HAP-1 (cell line): Measurements from ENCODE around the gene PTCD1.
A peak's percentile ranks its signal among the peaks of the same experiment; 100 is the strongest.
"Not testable (repeated sequence)": the region's sequence is repeated elsewhere in the genome, so short reads cannot be mapped to it uniquely, and the experiment has no call there.

Experiments
- DNase-seq, 2 experiments: peaks; one replicate each; pipeline ENCODE4 v3.0.0-alpha.2; 2016 to 2020; ENCODE audit warnings: low spot score in 2 of 2
- H3K27me3 ChIP-seq: fragments of 250-450 bp; sonication (Bioruptor Pico); 2 replicates; pipeline ENCODE4 v1.5.1; 2020; ENCODE audit warnings: low read depth, mild to moderate bottlenecking, moderate library complexity
- H3K36me3 ChIP-seq: fragments of 250-450 bp; sonication (Bioruptor Pico); replicated peaks from 2 replicates; pipeline ENCODE4 v1.5.1; 2020; ENCODE audit warnings: mild to moderate bottlenecking
- H3K4me1 ChIP-seq: fragments of 250-450 bp; sonication (Bioruptor Pico); 2 replicates; pipeline ENCODE4 v1.5.1; 2020; ENCODE audit warnings: mild to moderate bottlenecking
- H3K4me3 ChIP-seq: fragments of 250-450 bp; sonication (Bioruptor Pico); 2 replicates; pipeline ENCODE4 v1.5.1; 2020; ENCODE audit warnings: mild to moderate bottlenecking, moderate library complexity
- H3K9me3 ChIP-seq: fragments of 250-450 bp; sonication (Bioruptor Pico); 2 replicates; pipeline ENCODE4 v1.5.1; 2020; ENCODE audit warnings: mild to moderate bottlenecking, moderate library complexity
- in situ Hi-C: fragments of 300-500 bp; cut with MboI; formaldehyde crosslinking; loops from 3 replicates; pipeline ENCODE4 v1.14.3; 2020; ENCODE audit warnings: low sequenced_read_pairs, inconsistent platforms, mixed read lengths

Gene PTCD1

GRCh38 chr7:99395616-99396327 is 42.8 kb downstream of the PTCD1 start:
- no peaks in the 10 kb centered on the region for H3K4me1 ChIP-seq
- no peak overlapping the region for H3K4me3 ChIP-seq
- H3K36me3 ChIP-seq, result peaks cover 88% of the 10 kb centered on the region
- H3K27me3 ChIP-seq, result no peaks in the 10 kb centered on the region
- no peaks in the 10 kb centered on the region for H3K9me3 ChIP-seq
- in situ Hi-C loops, result no loop called here
- DNase-seq, result no peak

GRCh38 chr7:99394188-99394502 is 44.5 kb downstream of the PTCD1 start:
- H3K9me3 ChIP-seq, result no peaks in the 10 kb centered on the region
- no peaks in the 10 kb centered on the region for H3K27me3 ChIP-seq
- no peaks in the 10 kb centered on the region for H3K4me1 ChIP-seq
- DNase-seq, result no peak
- in situ Hi-C loops, result no loop called here
- H3K4me3 ChIP-seq, result no peak overlapping the region
- H3K36me3 ChIP-seq, result peaks cover 82% of the 10 kb centered on the region

DNA sequence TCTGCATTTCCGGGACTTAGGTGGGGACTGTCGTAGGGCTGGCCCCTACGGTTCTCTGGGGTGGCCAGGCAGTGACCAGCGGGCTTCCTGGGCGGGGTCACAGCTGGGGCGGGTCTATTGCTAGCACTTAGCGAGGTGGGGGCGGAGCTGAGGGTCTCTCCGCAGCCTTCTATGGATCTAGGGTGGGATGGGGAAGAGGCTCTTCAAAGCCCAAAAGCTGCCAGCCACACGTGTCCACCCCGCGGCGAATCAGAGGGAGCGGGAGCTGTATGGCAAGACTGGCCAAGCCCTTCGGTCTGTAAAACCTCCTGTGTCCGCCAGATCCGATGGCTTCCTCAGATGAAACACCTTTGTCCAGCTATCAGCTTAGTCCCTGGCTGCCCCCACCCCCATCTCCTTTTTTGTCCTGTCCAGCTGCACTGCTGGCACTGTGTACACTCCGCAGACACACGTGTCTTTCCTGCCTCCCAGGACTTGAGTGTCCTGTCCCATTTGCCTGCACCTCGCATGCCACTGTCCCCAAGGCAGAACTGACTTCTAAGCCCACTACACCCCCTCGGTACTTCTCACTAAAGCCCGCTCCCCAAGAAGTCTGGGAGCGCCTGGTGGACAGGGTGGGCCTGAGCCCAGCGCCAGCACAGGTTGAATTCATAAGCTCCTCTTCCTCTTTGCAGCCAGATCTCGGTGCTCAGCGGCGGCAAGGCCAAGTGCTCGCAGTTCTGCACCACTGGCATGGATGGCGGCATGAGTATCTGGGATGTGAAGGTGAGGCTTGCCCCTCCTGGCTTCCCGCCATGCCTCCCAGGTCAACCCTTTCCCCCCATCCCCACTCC is 45.0 kb downstream of the PTCD1 start:
- DNase-seq, result no peak
- no peaks in the 10 kb centered on the region for H3K9me3 ChIP-seq
- peaks cover 76% of the 10 kb centered on the region for H3K36me3 ChIP-seq
- H3K4me1 ChIP-seq, result no peaks in the 10 kb centered on the region
- H3K4me3 ChIP-seq, result no peak overlapping the region
- no peaks in the 10 kb centered on the region for H3K27me3 ChIP-seq
- in situ Hi-C loops, result no loop called here

GRCh38 chr7:99392659-99393354 is 45.8 kb downstream of the PTCD1 start:
- Histone ChIP-seq H3K4me1 (no peaks in the 10 kb centered on the region), H3K27me3 (no peaks in the 10 kb centered on the region), H3K36me3 (peaks cover 76% of the 10 kb centered on the region), H3K9me3 (no peaks in the 10 kb centered on the region), H3K4me3 (no peak overlapping the region)
- in situ Hi-C loops, result no loop called here
- no peak for DNase-seq

DNA sequence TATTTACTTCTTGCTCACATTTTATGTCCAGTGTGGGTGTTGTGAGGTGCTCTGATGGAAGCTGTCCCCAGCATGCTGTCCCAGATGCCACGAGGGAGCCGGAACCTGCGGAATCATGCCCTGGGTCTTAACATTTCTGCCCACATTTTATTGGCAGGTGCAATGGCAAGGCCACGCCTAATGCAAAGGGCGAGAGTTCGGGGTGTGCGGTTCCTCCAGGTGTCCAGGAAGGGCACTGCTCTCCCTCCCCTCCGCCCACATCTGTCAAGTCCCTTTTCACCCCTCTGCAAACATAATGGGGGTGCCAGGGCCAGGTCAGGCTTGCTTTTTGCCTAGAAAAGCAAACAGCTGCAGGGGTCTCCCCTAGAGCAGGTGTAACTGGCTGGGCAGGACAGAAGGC is 46.6 kb downstream of the PTCD1 start:
- Histone ChIP-seq H3K36me3 (peaks cover 68% of the 10 kb centered on the region), H3K4me3 (no peak overlapping the region), H3K27me3 (no peaks in the 10 kb centered on the region), H3K9me3 (no peaks in the 10 kb centered on the region), H3K4me1 (no peaks in the 10 kb centered on the region)
- DNase-seq, result no peak
- in situ Hi-C loops, result no loop called here

DNA sequence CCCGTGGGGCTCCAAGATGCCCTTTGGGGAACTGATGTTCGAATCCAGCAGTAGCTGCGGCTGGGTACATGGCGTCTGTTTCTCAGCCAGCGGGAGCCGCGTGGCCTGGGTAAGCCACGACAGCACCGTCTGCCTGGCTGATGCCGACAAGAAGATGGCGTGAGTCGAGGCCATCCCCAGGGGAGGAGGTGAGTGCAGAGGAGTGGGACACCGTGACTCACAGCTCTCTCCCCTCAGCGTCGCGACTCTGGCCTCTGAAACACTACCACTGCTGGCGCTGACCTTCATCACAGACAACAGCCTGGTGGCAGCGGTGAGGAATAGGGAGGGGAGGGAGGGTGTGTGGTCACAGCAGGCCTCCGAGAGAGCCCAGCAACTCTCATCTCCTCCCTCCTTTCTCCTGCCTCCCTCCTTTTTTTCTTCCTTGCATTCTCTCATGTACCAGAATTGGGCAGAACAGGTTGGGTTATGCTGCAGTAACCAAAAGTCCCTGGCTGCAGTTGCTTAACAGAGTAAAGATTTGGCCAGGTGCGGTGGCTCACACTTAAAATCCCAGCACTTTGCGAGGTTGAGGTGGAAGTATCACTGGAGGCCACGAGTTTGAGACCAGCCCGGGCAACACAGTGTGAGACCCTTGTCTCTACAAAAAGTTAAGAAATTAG is 47.5 kb downstream of the PTCD1 start:
- Histone ChIP-seq H3K9me3 (no peaks in the 10 kb centered on the region), H3K4me3 (no peak overlapping the region), H3K4me1 (no peaks in the 10 kb centered on the region), H3K36me3 (peaks cover 67% of the 10 kb centered on the region), H3K27me3 (no peaks in the 10 kb centered on the region)
- in situ Hi-C loops, result no loop called here
- DNase-seq, result no peak

GRCh38 chr7:99389772-99390171 is 48.8 kb downstream of the PTCD1 start:
- Histone ChIP-seq H3K27me3 (no peaks in the 10 kb centered on the region), H3K36me3 (peaks cover 54% of the 10 kb centered on the region), H3K4me1 (no peaks in the 10 kb centered on the region), H3K4me3 (no peak overlapping the region), H3K9me3 (no peaks in the 10 kb centered on the region)
- no peak for DNase-seq
- in situ Hi-C loops, result no loop called here

DNA sequence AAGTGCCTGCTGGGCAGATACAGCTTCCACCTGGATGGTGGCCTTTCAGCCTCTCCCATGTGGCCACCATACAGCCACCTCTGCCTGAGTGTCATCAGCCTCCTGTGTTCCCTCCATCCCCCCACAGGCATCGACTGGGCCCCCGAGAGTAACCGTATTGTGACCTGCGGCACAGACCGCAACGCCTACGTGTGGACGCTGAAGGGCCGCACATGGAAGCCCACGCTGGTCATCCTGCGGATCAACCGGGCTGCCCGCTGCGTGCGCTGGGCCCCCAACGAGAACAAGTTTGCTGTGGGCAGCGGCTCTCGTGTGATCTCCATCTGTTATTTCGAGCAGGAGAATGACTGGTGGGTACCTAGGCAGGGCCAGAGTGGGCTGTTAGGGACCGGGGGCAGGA is 50.7 kb downstream of the PTCD1 start:
- Histone ChIP-seq H3K4me3 (no peak overlapping the region), H3K9me3 (no peaks in the 10 kb centered on the region), H3K36me3 (peaks cover 41% of the 10 kb centered on the region), H3K4me1 (no peaks in the 10 kb centered on the region), H3K27me3 (no peaks in the 10 kb centered on the region)
- no peak for DNase-seq
- in situ Hi-C loops, result no loop called here

- peaks cover 35% of the 10 kb centered on the region for H3K36me3 ChIP-seq
- H3K4me1 ChIP-seq, DNase-seq, in situ Hi-C loops, H3K9me3 ChIP-seq, H3K27me3 ChIP-seq, H3K4me3 ChIP-seq: not testable (repeated sequence)
Observed at GRCh38 chr7:99387239-99387635, 51.4 kb downstream of the PTCD1 start.

DNA sequence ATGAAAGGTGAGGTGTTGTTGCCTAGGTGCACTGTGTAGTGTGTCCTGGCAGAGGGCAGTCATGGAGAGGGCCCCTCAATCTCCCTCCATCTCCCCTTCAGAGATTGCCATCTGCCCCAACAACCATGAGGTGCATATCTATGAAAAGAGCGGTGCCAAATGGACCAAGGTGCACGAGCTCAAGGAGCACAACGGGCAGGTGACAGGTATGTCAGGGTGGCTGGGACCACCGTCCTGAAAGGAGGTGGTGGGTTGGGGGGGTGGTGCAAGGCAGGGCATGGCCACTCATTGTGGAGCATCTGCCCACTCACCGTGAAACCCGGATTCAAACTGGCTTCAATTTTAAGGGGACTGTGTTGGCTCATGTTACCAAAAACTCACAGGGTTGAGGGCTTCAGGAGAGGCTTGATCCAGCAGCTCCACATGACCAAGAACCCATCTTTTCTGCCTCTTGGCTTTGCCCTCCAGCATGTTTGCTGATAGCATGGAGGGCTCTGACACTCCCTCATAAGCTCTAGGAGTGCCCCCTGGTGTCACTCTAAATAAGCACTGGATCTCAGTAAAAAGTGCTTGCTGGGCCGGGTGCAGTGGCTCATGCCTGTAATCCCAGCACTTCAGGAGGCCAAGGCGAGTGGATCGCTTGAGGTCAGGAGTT is 51.9 kb downstream of the PTCD1 start:
- Histone ChIP-seq H3K4me3 (no peak overlapping the region), H3K9me3 (no peaks in the 10 kb centered on the region), H3K27me3 (no peaks in the 10 kb centered on the region), H3K36me3 (peaks cover 31% of the 10 kb centered on the region), H3K4me1 (no peaks in the 10 kb centered on the region)
- peak; percentile 28 to 56 for DNase-seq
- in situ Hi-C loops, result no loop called here

DNA sequence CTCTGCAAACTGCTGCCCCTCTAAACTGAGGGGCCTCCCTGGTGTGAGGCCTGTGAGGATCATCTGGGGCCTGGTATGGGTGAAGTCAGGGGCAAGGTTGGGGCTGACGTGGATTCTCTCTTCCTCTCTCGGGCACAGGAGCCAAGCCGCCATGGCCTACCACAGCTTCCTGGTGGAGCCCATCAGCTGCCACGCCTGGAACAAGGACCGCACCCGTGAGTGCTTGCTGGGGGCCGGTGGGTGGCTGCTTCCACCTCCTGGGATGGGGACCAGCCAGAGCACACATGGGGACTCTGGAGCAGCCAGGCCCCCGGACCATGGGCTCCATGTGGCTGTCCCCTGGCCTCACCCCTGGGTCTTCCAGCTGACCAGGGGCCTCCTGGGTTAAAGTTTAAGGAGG is 53.0 kb downstream of the PTCD1 start:
- Histone ChIP-seq H3K9me3 (no peaks in the 10 kb centered on the region), H3K4me3 (no peak overlapping the region), H3K4me1 (no peaks in the 10 kb centered on the region), H3K27me3 (no peaks in the 10 kb centered on the region), H3K36me3 (peaks cover 24% of the 10 kb centered on the region)
- in situ Hi-C loops, result no loop called here
- no peak for DNase-seq

GRCh38 chr7:99384523-99384922 is 54.1 kb downstream of the PTCD1 start:
- in situ Hi-C loops, result no loop called here
- Histone ChIP-seq H3K27me3 (no peaks in the 10 kb centered on the region), H3K9me3 (no peaks in the 10 kb centered on the region), H3K4me1 (no peaks in the 10 kb centered on the region), H3K4me3 (no peak overlapping the region), H3K36me3 (peaks cover 18% of the 10 kb centered on the region)
- DNase-seq, result no peak

GRCh38 chr7:99383791-99384370 is 54.7 kb downstream of the PTCD1 start:
- Histone ChIP-seq H3K4me1 (no peaks in the 10 kb centered on the region), H3K27me3 (no peaks in the 10 kb centered on the region), H3K36me3 (peaks cover 18% of the 10 kb centered on the region), H3K4me3 (no peak overlapping the region), H3K9me3 (no peaks in the 10 kb centered on the region)
- in situ Hi-C loops, result no loop called here
- DNase-seq, result no peak
